Fibroblast of pulmonary artery (primary cell): ENCODE data around the gene PPIP5K2.
A peak's percentile ranks its signal among the peaks of the same experiment; 100 is the strongest.

ENCODE experiments used
- DNase-seq: peaks from one replicate; pipeline ENCODE4 v3.0.0-alpha.2; 2010; ENCODE audit warnings: low read depth
- H3K4me3 ChIP-seq: replicated peaks from 2 replicates; pipeline ENCODE4 v1.5.1; 2011; ENCODE audit warnings: low read depth, mild to moderate bottlenecking, control low read depth, low read length, moderate library complexity
- TF ChIP-seq, protein P1 (sequence below): IDR thresholded peaks from 2 replicates; pipeline ENCODE4 v1.5.1; 2011; ENCODE audit warnings: mild to moderate bottlenecking, control low read depth, low read length, inconsistent platforms; ENCODE audit errors: missing control alignments

Gene PPIP5K2

DNA sequence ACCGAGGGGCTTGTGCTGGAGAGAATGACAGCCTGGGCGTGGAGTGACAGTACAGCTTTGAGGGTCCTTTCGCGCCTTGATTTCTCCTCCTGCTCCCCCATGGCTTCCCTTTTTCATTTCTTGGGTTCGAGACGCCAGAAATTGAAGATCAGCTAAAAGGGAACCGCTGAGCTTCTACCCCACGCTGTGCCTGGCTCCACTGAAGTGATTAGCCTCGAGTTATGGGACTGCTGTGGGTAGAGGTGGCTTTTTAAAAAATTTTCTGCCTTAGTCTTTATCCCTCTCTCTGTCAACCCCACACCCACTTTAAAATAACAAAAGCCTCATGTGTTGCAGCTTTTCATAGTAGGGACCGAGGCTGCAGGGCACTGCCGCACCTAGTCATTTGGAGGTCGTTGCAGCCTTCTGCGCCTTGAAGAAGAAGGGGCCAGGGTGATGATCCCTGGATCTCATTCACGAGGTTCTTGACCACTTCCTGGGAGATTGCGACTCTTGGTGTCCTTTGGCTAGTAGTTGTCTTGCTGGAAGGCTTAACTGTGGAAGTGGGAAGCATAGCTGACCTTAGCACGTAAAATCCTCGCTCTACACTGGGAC, 603 bp downstream of the PPIP5K2 start:
- TF ChIP-seq, protein P1, sequence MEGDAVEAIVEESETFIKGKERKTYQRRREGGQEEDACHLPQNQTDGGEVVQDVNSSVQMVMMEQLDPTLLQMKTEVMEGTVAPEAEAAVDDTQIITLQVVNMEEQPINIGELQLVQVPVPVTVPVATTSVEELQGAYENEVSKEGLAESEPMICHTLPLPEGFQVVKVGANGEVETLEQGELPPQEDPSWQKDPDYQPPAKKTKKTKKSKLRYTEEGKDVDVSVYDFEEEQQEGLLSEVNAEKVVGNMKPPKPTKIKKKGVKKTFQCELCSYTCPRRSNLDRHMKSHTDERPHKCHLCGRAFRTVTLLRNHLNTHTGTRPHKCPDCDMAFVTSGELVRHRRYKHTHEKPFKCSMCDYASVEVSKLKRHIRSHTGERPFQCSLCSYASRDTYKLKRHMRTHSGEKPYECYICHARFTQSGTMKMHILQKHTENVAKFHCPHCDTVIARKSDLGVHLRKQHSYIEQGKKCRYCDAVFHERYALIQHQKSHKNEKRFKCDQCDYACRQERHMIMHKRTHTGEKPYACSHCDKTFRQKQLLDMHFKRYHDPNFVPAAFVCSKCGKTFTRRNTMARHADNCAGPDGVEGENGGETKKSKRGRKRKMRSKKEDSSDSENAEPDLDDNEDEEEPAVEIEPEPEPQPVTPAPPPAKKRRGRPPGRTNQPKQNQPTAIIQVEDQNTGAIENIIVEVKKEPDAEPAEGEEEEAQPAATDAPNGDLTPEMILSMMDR, result no peak
- peak overlapping the region; percentile 86 for H3K4me3 ChIP-seq
- DNase-seq, result peak; percentile 16

DNA sequence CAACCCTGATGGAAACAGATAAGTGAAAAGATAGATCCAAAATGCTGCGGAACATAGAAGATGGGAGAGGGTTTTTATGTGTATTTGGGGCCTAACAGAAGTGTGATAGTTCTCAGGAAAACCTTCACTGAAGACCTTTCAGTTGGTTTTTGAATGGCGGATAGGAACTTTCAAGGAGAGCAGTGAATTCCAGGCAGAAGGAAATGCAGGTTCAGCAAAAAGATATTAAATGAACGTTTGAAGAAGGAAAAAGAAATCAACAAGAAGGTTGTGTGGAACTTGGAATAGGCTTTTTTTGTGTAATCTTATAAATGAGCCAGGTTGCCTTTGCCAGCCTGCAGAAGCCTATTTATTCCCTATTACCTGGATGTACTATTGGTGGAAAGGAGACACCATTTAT, 2.1 kb downstream of the PPIP5K2 start:
- no peak overlapping the region for H3K4me3 ChIP-seq

DNA sequence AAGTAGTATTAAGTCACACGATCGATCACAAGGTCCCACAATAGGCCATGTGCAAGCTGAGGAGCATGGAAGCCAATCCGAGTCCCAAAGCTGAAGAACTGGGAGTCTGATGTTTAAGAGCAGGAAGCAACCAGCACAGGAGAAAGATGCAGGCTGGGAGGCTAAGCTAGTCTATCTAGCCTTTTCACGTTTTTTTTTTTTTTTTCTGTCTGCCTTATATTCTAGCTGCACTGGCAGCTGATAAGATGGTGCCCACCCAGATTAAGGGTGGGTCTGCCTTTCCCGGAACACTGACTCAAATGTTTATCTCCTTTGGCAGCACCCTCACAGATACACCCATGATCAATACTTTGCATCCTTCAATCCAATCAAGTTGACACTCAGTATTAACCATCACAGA, 6.5 kb downstream of the PPIP5K2 start:
- no peak overlapping the region for H3K4me3 ChIP-seq
- DNase-seq, result no peak
- TF ChIP-seq, protein P1, result no peak

More for the DNA sequence above, 2.1 kb downstream of the PPIP5K2 start:
- DNase-seq, result no peak
- TF ChIP-seq, protein P1, result no peak

DNA sequence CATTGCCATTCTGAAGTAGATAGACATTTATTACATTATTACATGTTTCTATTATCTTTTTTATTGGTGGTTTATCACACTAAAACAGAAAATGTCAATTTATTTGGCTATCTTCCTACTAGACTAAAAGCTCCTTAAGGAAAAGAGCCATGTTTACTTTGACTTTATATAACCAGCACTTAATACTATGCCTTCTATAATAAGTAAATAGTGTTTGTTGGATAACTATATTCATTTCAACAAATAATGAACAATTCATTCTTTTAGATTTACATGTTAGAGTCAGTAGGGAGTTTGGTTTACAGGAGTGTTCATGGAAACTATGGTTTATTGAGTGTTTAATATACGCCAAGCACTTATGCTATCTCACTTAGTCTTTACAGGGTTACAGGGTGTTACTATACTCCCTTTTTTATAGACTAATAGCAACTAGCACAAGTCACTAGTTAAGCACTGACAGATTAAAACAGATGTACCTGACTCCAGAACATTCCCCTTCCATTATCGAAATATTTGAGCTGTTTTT, 7.3 kb downstream of the PPIP5K2 start:
- TF ChIP-seq, protein P1, result no peak
- no peak overlapping the region for H3K4me3 ChIP-seq
- no peak for DNase-seq

DNA sequence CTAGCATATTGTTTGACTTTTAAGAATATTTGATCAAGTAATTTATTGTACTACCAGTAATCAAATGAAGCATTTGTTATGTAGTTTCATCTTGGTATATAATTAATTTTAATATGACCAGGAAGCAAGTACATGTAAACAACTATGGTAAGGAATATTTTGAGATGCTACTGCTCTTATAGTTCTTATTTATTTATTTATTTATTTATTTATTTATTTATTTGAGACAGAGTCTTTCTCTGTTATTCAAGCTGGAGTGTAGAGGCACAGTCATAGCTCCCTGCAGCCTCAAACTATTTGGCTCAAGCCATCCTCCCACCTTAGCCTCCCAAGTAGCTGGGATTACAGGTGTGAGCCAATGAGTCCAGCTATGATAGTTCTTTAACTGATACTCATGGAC, 8.1 kb downstream of the PPIP5K2 start:
- no peak overlapping the region for H3K4me3 ChIP-seq
- TF ChIP-seq, protein P1, result no peak
- no peak for DNase-seq

DNA sequence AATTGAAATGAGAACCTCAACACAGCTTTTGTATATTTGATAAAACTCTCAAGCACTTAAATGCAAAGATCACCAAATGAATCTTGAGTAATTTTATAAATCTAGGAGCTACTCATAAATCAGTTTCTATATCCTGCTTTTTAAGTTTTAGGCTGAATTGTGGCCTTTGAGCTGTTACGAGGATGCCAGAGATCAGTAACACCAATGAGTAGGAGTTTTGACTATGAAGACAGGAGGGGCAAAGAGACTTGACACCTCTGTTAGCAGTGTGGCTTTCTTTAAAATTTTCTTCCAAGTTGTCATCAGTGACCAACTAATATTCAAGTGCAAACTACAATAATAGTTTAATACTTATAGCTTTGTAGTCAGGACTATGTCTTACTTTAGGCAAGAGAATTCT, 12.6 kb downstream of the PPIP5K2 start:
- no peak for DNase-seq
- no peak overlapping the region for H3K4me3 ChIP-seq
- TF ChIP-seq, protein P1, result no peak

DNA sequence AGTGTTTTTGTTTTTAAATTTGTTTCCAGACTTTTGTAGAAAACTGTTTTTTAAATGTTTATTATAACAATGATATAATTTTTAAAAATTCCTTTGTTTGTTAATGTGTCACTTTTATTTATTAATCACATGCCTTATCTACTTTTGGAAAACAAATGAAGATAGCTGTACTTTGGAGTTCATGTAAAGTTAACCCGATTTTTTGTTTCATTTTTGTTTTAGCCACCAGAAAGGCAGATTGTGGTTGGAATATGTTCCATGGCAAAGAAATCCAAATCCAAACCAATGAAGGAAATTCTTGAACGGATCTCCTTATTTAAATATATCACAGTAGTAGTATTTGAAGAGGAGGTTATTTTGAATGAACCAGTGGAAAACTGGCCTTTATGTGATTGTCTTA, 13.1 kb downstream of the PPIP5K2 start:
- no peak for DNase-seq
- no peak overlapping the region for H3K4me3 ChIP-seq
- TF ChIP-seq, protein P1, result no peak
